Keratinocyte (primary cell): ENCODE data around the gene TMEM88. TPM values are rescaled to one million over a fixed set of nuclear protein-coding genes. Genes with fewer than 3 reads are reported as not detected.
A peak's percentile ranks its signal among the peaks of the same experiment; 100 is the strongest.

ENCODE experiments used
- DNase-seq: peaks from one replicate; pipeline ENCODE4 v3.0.0-alpha.2; 2011; ENCODE audit warnings: low read depth, missing footprints, low spot score
- FAIRE-seq: peaks from 2 replicates; lab custom pipeline; 2011; peaks lifted over from hg19 to GRCh38; lab: Jason Lieb, UNC
- H2AFZ ChIP-seq: 2 replicates; pipeline ENCODE4 v1.6.0; 2012; ENCODE audit warnings: low read length, control low read depth, inconsistent platforms; ENCODE audit not compliant: control insufficient read depth
- H3K27ac ChIP-seq: 2 replicates; pipeline ENCODE4 v1.5.1; 2011; ENCODE audit warnings: low read length; ENCODE audit not compliant: control insufficient read depth, insufficient read depth
- H3K27me3 ChIP-seq: 3 replicates; pipeline ENCODE4 v1.6.0; 2011; ENCODE audit warnings: low read length; ENCODE audit not compliant: control insufficient read depth, insufficient read depth; ENCODE audit errors: extremely low read depth
- H3K36me3 ChIP-seq, 2 experiments: 2 replicates in 1 of 2; 3 replicates in 1 of 2; pipeline ENCODE4 v1.5.1; 2011; ENCODE audit warnings: low read length in 2 of 2, mild to moderate bottlenecking in 1 of 2; ENCODE audit not compliant: control insufficient read depth in 2 of 2, insufficient read depth in 2 of 2; ENCODE audit errors: extremely low read depth in 1 of 2
- H3K4me1 ChIP-seq: 3 replicates; pipeline ENCODE4 v1.5.1; 2011; ENCODE audit warnings: low read length; ENCODE audit not compliant: control insufficient read depth, insufficient read depth; ENCODE audit errors: extremely low read depth
- H3K4me2 ChIP-seq: 3 replicates; pipeline ENCODE4 v1.6.0; 2011; ENCODE audit warnings: low read depth, low read length; ENCODE audit not compliant: control insufficient read depth, insufficient read depth; ENCODE audit errors: extremely low read depth
- H3K4me3 ChIP-seq, 3 experiments: fragments of 200-600 bp in 1 of 3; sonication (generic) in 1 of 3; 2 replicates in 2 of 3; 3 replicates in 1 of 3; pipeline ENCODE4 v1.5.1; 2011 to 2016; ENCODE audit warnings: low read length in 3 of 3, mild to moderate bottlenecking in 3 of 3, control low read depth in 2 of 3, inconsistent platforms in 1 of 3, low read depth in 1 of 3, mixed read lengths in 1 of 3, mixed run types in 1 of 3, moderate library complexity in 1 of 3; ENCODE audit not compliant: control insufficient read depth in 2 of 3, insufficient read depth in 2 of 3; ENCODE audit errors: extremely low read depth in 1 of 3
- H3K79me2 ChIP-seq: 2 replicates; pipeline ENCODE4 v1.6.0; 2012; ENCODE audit warnings: low read length; ENCODE audit not compliant: control insufficient read depth, insufficient read depth
- H3K9ac ChIP-seq: 3 replicates; pipeline ENCODE4 v1.6.0; 2011; ENCODE audit warnings: low read length; ENCODE audit not compliant: control insufficient read depth, insufficient read depth; ENCODE audit errors: extremely low read depth
- H3K9me1 ChIP-seq: 3 replicates; pipeline ENCODE4 v1.6.0; 2011; ENCODE audit warnings: low read length; ENCODE audit not compliant: control insufficient read depth, insufficient read depth; ENCODE audit errors: extremely low read depth
- H3K9me3 ChIP-seq: 2 replicates; pipeline ENCODE4 v1.5.1; 2012; ENCODE audit warnings: low read depth, low read length; ENCODE audit not compliant: control insufficient read depth
- H4K20me1 ChIP-seq: 3 replicates; pipeline ENCODE4 v1.6.0; 2011; ENCODE audit warnings: low read length; ENCODE audit not compliant: control insufficient read depth, insufficient read depth; ENCODE audit errors: extremely low read depth
- CTCF ChIP-seq, 3 experiments: IDR thresholded peaks in 1 of 3; conservative IDR thresholded peaks in 1 of 3; optimal IDR thresholded peaks in 1 of 3; 2 replicates in 2 of 3; 3 replicates in 1 of 3; pipeline versions ENCODE3 to v1.5.1; 2011; ENCODE audit warnings: low read length in 3 of 3, mild to moderate bottlenecking in 3 of 3, moderate library complexity in 2 of 3, control low read depth in 1 of 3, inconsistent platforms in 1 of 3; ENCODE audit not compliant: insufficient read depth in 2 of 3; ENCODE audit errors: extremely low read depth in 1 of 3
- EZH2 ChIP-seq: IDR thresholded peaks from one replicate; pipeline ENCODE4 v1.6.1; 2012; ENCODE audit warnings: inconsistent platforms, mild to moderate bottlenecking, low read length, moderate library complexity
- dilution Hi-C: fragments of 300-500 bp; cut with MboI; formaldehyde crosslinking; loops from one replicate; pipeline ENCODE4 v1.7.0; 2020; ENCODE audit warnings: low sequenced_read_pairs; ENCODE audit not compliant: extremely low pct_ligation_motif_present
- polyA plus RNA-seq, 5 experiments: library from polyadenylated mRNA; depleted of rRNA in 3 of 5; stranded (reverse) in 3 of 5; stranded (forward) in 1 of 5; unstranded in 1 of 5; fragments of >200 nt; gene quantifications; 1 replicate in 1 of 5; 2 replicates in 3 of 5; 3 replicates in 1 of 5; pipeline versions ENCODE4 v1.2.1 to v1.2.3, GENCODE V29; 2011 to 2012; ENCODE audit warnings: missing spikeins in 2 of 5, low read depth in 1 of 5, low replicate concordance in 1 of 5

TMEM88 gene
- polyA plus RNA-seq, 1 donor (not counting 4 experiments of a cell fraction or from before 2014, with no cell fraction given), result 0.45 TPM

GRCh38 chr17:7843536-7844291 lies 11.2 kb upstream of the TMEM88 start:
- FAIRE-seq, result no peak
- peak overlapping the region; percentile 99 for H3K4me2 ChIP-seq
- H3K9me3 ChIP-seq, result no peaks in the 10 kb centered on the region
- H4K20me1 ChIP-seq, result peaks cover 3% of the 10 kb centered on the region
- peak overlapping the region; percentile 67 to 98 (median 97) for H3K4me3 ChIP-seq
- TF ChIP-seq EZH2, result no peak
- TF ChIP-seq CTCF (optimal IDR thresholded peaks at IDR 0.05 in 1 of 3, IDR thresholded peaks at IDR 0.05 in 1 of 3, conservative IDR thresholded peaks at IDR 0.05 in 1 of 3; ENCODE audit: extremely low read depth in 1 of 3, insufficient read depth in 2 of 3, low read length in 3 of 3), result no peak
- dilution Hi-C loops, result no loop called here
- peak overlapping the region; percentile 99 for H3K27ac ChIP-seq
- no peaks in the 10 kb centered on the region for H3K27me3 ChIP-seq
- H3K9me1 ChIP-seq, result no peaks in the 10 kb centered on the region
- H3K4me1 ChIP-seq, result peaks cover 40% of the 10 kb centered on the region
- H2AFZ ChIP-seq, result peak overlapping the region; percentile 22
- peaks cover 15 to 17% of the 10 kb centered on the region in 2 experiments for H3K36me3 ChIP-seq
- peaks cover 27% of the 10 kb centered on the region for H3K79me2 ChIP-seq
- no peak for DNase-seq
- peak overlapping the region; percentile 99 for H3K9ac ChIP-seq

- dilution Hi-C loops, result no loop called here
- peak overlapping the region; percentile 99 for H3K27ac ChIP-seq
- H3K27me3 ChIP-seq, result no peaks in the 10 kb centered on the region
- peaks cover 32% of the 10 kb centered on the region for H3K4me1 ChIP-seq
- peak overlapping the region; percentile 30 for H2AFZ ChIP-seq
- FAIRE-seq, result peak; percentile 81
- no peak for DNase-seq
- peak overlapping the region; percentile 67 to 98 (median 97) for H3K4me3 ChIP-seq
- no peaks in the 10 kb centered on the region for H3K9me1 ChIP-seq
- peaks cover 25% of the 10 kb centered on the region for H3K79me2 ChIP-seq
- peak overlapping the region; percentile 99 for H3K4me2 ChIP-seq
- H3K36me3 ChIP-seq, result peaks cover 17 to 18% of the 10 kb centered on the region in 2 experiments
- no peak for TF ChIP-seq CTCF (optimal IDR thresholded peaks at IDR 0.05 in 1 of 3, IDR thresholded peaks at IDR 0.05 in 1 of 3, conservative IDR thresholded peaks at IDR 0.05 in 1 of 3; ENCODE audit: extremely low read depth in 1 of 3, insufficient read depth in 2 of 3, low read length in 3 of 3)
- TF ChIP-seq EZH2, result no peak
- no peaks in the 10 kb centered on the region for H3K9me3 ChIP-seq
- H3K9ac ChIP-seq, result peak overlapping the region; percentile 99
- H4K20me1 ChIP-seq, result peaks cover 3% of the 10 kb centered on the region
These were observed 10.3 kb upstream of the TMEM88 start for GRCh38 chr17:7844292-7845154.
